ENCODE results near the gene NAA15. TPM values are rescaled to one million over a fixed set of nuclear protein-coding genes. Genes with fewer than 3 reads are reported as not detected.

The NAA15 gene
- total RNA-seq, 2 donors from 2014 or later, result 71.0 to 86.6 TPM

Other genes with a start within 250 kb of the NAA15 start
- gene ELF2, start 124.3 kb upstream of the NAA15 start, total RNA-seq, result 10 to 100 TPM; 30.1 to 34.9 TPM
- under 1 TPM; 0.27 to 0.31 TPM for gene MGARP, start 21.3 kb upstream of the NAA15 start, total RNA-seq
- 10 to 100 TPM; 29.8 to 47.5 TPM for gene NDUFC1, start 972 bp downstream of the NAA15 start, total RNA-seq
- 10 to 100 TPM in 1 of 2 donors, 1 to 10 TPM in 1; 7.5 to 10.1 TPM for gene RAB33B, start 152.6 kb downstream of the NAA15 start, total RNA-seq

Data from activated naive CD4-positive, alpha-beta T cell treated with anti-CD3 and anti-CD28 coated beads, Interleukin-2, amount 50 U/mL, for 72 hours (primary cell).